Measurements from ENCODE around the gene CHD9. TPM values are rescaled to one million over a fixed set of nuclear protein-coding genes. Genes with fewer than 3 reads are reported as not detected.

CHD9 gene
- total RNA-seq, 3 donors from 2014 or later (not counting 1 experiment from before 2014, with no cell fraction given): 81.4 to 85.2 (median 81.9) TPM

- Histone ChIP-seq H3K4me1 (ENCODE audit: control insufficient read depth, insufficient read depth, low read length) (no peaks in the 10 kb centered on the region), H3K9me3 (ENCODE audit: control insufficient read depth, insufficient read depth, low read length) (no peaks in the 10 kb centered on the region), H3K27me3 (ENCODE audit: control insufficient read depth, insufficient read depth, low read length) (peaks cover 4% of the 10 kb centered on the region), H3K36me3 (ENCODE audit: control insufficient read depth, insufficient read depth, low read length) (no peaks in the 10 kb centered on the region), H3K4me3 (ENCODE audit: low read length) (no peak overlapping the region), H3K27ac (ENCODE audit: low read length) (no peak overlapping the region)
- no peak for DNase-seq
- no peak for ATAC-seq
- intact Hi-C loops (cut with micrococcal nuclease): no loop called here
- Mint-ChIP-seq H3K9me3 (no peaks in the 10 kb centered on the region), H3K4me1 (no peaks in the 10 kb centered on the region), H3K36me3 (no peaks in the 10 kb centered on the region), H3K27ac (no peak overlapping the region), H3K27me3 (ENCODE audit: low read depth in 2 of 2) (peaks cover 19 to 32% of the 10 kb centered on the region in 2 donors), H3K4me3 (no peak overlapping the region)
- 60% methylated on average over 2 of the region's 2 CpGs for WGBS (ENCODE audit: insufficient coverage)
- TF ChIP-seq CTCF (IDR thresholded peaks at IDR 0.05): no peak
Observed at GRCh38 chr16:53018834-53019416, 35.9 kb upstream of the CHD9 start.

- TF ChIP-seq CTCF (IDR thresholded peaks at IDR 0.05): no peak
- peaks cover 6 to 12% of the 10 kb centered on the region in 2 donors for H3K27me3 Mint-ChIP-seq (ENCODE audit: low read depth in 2 of 2)
- WGBS (ENCODE audit: insufficient coverage): 13% methylated on average over 5 of the region's 5 CpGs
Observed at GRCh38 chr16:53022374-53022773, 32.4 kb upstream of the CHD9 start.

GRCh38 chr16:53024045-53024444, 30.7 kb upstream of the CHD9 start:
- H3K9me3 ChIP-seq (ENCODE audit: control insufficient read depth, insufficient read depth, low read length): no peaks in the 10 kb centered on the region
- no peak for TF ChIP-seq CTCF (IDR thresholded peaks at IDR 0.05)
- no peak overlapping the region for H3K4me3 ChIP-seq (ENCODE audit: low read length)
- Mint-ChIP-seq H3K9me3 (no peaks in the 10 kb centered on the region), H3K27me3 (ENCODE audit: low read depth in 2 of 2) (peaks cover 6 to 12% of the 10 kb centered on the region in 2 donors), H3K27ac (no peak overlapping the region), H3K36me3 (no peaks in the 10 kb centered on the region), H3K4me3 (no peak overlapping the region), H3K4me1 (no peaks in the 10 kb centered on the region)
- no peak for DNase-seq
- H3K27ac ChIP-seq (ENCODE audit: low read length): no peak overlapping the region
- ATAC-seq: no peak
- 97% methylated on average over 4 of the region's 4 CpGs for WGBS (ENCODE audit: insufficient coverage)
- H3K4me1 ChIP-seq (ENCODE audit: control insufficient read depth, insufficient read depth, low read length): no peaks in the 10 kb centered on the region
- peaks cover 2% of the 10 kb centered on the region for H3K27me3 ChIP-seq (ENCODE audit: control insufficient read depth, insufficient read depth, low read length)
- no peaks in the 10 kb centered on the region for H3K36me3 ChIP-seq (ENCODE audit: control insufficient read depth, insufficient read depth, low read length)
- intact Hi-C loops (cut with micrococcal nuclease): no loop called here

More at GRCh38 chr16:53022374-53022773, 32.4 kb upstream of the CHD9 start:
- Histone ChIP-seq H3K4me3 (ENCODE audit: low read length) (no peak overlapping the region), H3K27ac (ENCODE audit: low read length) (no peak overlapping the region), H3K9me3 (ENCODE audit: control insufficient read depth, insufficient read depth, low read length) (no peaks in the 10 kb centered on the region), H3K36me3 (ENCODE audit: control insufficient read depth, insufficient read depth, low read length) (no peaks in the 10 kb centered on the region), H3K27me3 (ENCODE audit: control insufficient read depth, insufficient read depth, low read length) (peaks cover 2% of the 10 kb centered on the region), H3K4me1 (ENCODE audit: control insufficient read depth, insufficient read depth, low read length) (no peaks in the 10 kb centered on the region)
- Mint-ChIP-seq H3K36me3 (no peaks in the 10 kb centered on the region), H3K4me3 (no peak overlapping the region), H3K27ac (no peak overlapping the region), H3K9me3 (no peaks in the 10 kb centered on the region), H3K4me1 (no peaks in the 10 kb centered on the region)
- ATAC-seq (no peak), DNase-seq (peak in 1 of 2 donors; percentile 5)
- intact Hi-C loops (cut with micrococcal nuclease): no loop called here

GRCh38 chr16:53029971-53030370, 24.8 kb upstream of the CHD9 start:
- no peak overlapping the region for H3K4me3 ChIP-seq (ENCODE audit: low read length)
- Mint-ChIP-seq H3K36me3 (no peaks in the 10 kb centered on the region), H3K4me1 (no peaks in the 10 kb centered on the region), H3K9me3 (no peaks in the 10 kb centered on the region), H3K27me3 (ENCODE audit: low read depth in 2 of 2) (peaks cover 19 to 32% of the 10 kb centered on the region in 2 donors), H3K4me3 (no peak overlapping the region), H3K27ac (no peak overlapping the region)
- no peak overlapping the region for H3K27ac ChIP-seq (ENCODE audit: low read length)
- no peaks in the 10 kb centered on the region for H3K4me1 ChIP-seq (ENCODE audit: control insufficient read depth, insufficient read depth, low read length)
- TF ChIP-seq CTCF (IDR thresholded peaks at IDR 0.05): no peak
- no peak for ATAC-seq
- no peaks in the 10 kb centered on the region for H3K36me3 ChIP-seq (ENCODE audit: control insufficient read depth, insufficient read depth, low read length)
- no peak for DNase-seq
- intact Hi-C loops (cut with micrococcal nuclease): no loop called here
- no peaks in the 10 kb centered on the region for H3K9me3 ChIP-seq (ENCODE audit: control insufficient read depth, insufficient read depth, low read length)
- WGBS (ENCODE audit: insufficient coverage): 86% methylated on average over 3 of the region's 3 CpGs
- no peaks in the 10 kb centered on the region for H3K27me3 ChIP-seq (ENCODE audit: control insufficient read depth, insufficient read depth, low read length)
